Esophagus (tissue), 2 donors: ENCODE results near the gene LATS2. TPM values are rescaled to one million over a fixed set of nuclear protein-coding genes. Genes with fewer than 3 reads are reported as not detected.

Experiments
- H3K27ac ChIP-seq, 2 donors: one replicate each; pipeline ENCODE4 v1.5.1; 2013; ENCODE audit warnings: low read depth in 2 of 2, mild to moderate bottlenecking in 2 of 2, inconsistent platforms in 1 of 2, low read length in 1 of 2, moderate library complexity in 1 of 2
- H3K27me3 ChIP-seq, 2 donors: one replicate each; pipeline ENCODE4 v1.6.1; 2013; ENCODE audit warnings: low read length in 2 of 2, control low read depth in 1 of 2, mild to moderate bottlenecking in 1 of 2; ENCODE audit not compliant: insufficient read depth in 2 of 2, control insufficient read depth in 1 of 2
- H3K36me3 ChIP-seq, 2 donors: one replicate each; pipeline ENCODE4 v1.6.1; 2013; ENCODE audit warnings: low read length in 1 of 2; ENCODE audit not compliant: control insufficient read depth in 2 of 2, insufficient read depth in 2 of 2
- H3K4me1 ChIP-seq, 2 donors: one replicate each; pipeline ENCODE4 v1.6.1; 2013; ENCODE audit warnings: low read length in 1 of 2; ENCODE audit not compliant: control insufficient read depth in 2 of 2, insufficient read depth in 2 of 2
- H3K4me3 ChIP-seq, 2 donors: one replicate each; pipeline ENCODE4 v1.5.1; 2013; ENCODE audit warnings: low read length in 2 of 2, mild to moderate bottlenecking in 2 of 2, low read depth in 1 of 2, moderate library complexity in 1 of 2
- H3K9me3 ChIP-seq, 2 donors: one replicate each; pipeline ENCODE4 v1.6.1; 2013; ENCODE audit warnings: mild to moderate bottlenecking in 2 of 2, low read depth in 1 of 2, low read length in 1 of 2, moderate library complexity in 1 of 2; ENCODE audit not compliant: control insufficient read depth in 2 of 2, insufficient read depth in 1 of 2
- WGBS, 2 donors: extraction: QIAGEN DNeasy Blood & Tissue Kit; methylation state at CpG; one replicate each; pipeline ENCODE4 v1.1.7; 2013; 5-methylcytosine and 5-hydroxymethylcytosine counted together
- polyA plus RNA-seq, 2 donors: library from polyadenylated mRNA; stranded (reverse); fragments of 200-250 nt; gene quantifications; one replicate each; pipeline ENCODE4 v1.2.3, GENCODE V29; 2013
- donor health status: healthy with polysubstance abuse.
- donor health status: Bipolar disorder and iron deficiency.

The LATS2 gene
- polyA plus RNA-seq, 2 donors, result 5.1 to 5.2 TPM

GRCh38 chr13:21022056-21022979, 39.1 kb downstream of the LATS2 start:
- Histone ChIP-seq H3K27me3 (no peaks in the 10 kb centered on the region), H3K4me3 (no peak overlapping the region), H3K4me1 (peaks cover 4 to 6% of the 10 kb centered on the region in 2 donors), H3K36me3 (no peaks in the 10 kb centered on the region), H3K27ac (no peak overlapping the region), H3K9me3 (no peaks in the 10 kb centered on the region)
- 71 to 79% methylated on average over 11 of the region's 11 CpGs for WGBS, 2 donors

GRCh38 chr13:21020581-21020980, 40.8 kb downstream of the LATS2 start:
- WGBS, 2 donors, result 78 to 80% methylated on average over 4 of the region's 4 CpGs
- Histone ChIP-seq H3K36me3 (no peaks in the 10 kb centered on the region), H3K4me1 (peaks cover 4 to 6% of the 10 kb centered on the region in 2 donors), H3K4me3 (no peak overlapping the region), H3K9me3 (no peaks in the 10 kb centered on the region), H3K27ac (peak overlapping the region in 1 of 2 donors; percentile 5), H3K27me3 (no peaks in the 10 kb centered on the region)

GRCh38 chr13:21020176-21020575, 41.2 kb downstream of the LATS2 start:
- WGBS, 2 donors, result 38 to 45% methylated on average over 5 of the region's 5 CpGs
- Histone ChIP-seq H3K4me3 (no peak overlapping the region), H3K27me3 (no peaks in the 10 kb centered on the region), H3K9me3 (no peaks in the 10 kb centered on the region), H3K27ac (no peak overlapping the region), H3K4me1 (peaks cover 4 to 6% of the 10 kb centered on the region in 2 donors), H3K36me3 (no peaks in the 10 kb centered on the region)

GRCh38 chr13:21018220-21018619, 43.2 kb downstream of the LATS2 start:
- Histone ChIP-seq H3K4me1 (peaks cover 6 to 8% of the 10 kb centered on the region in 2 donors), H3K4me3 (no peak overlapping the region), H3K27me3 (no peaks in the 10 kb centered on the region), H3K36me3 (no peaks in the 10 kb centered on the region), H3K9me3 (no peaks in the 10 kb centered on the region), H3K27ac (no peak overlapping the region)
- WGBS, 2 donors, result 90 to 94% methylated on average over 4 of the region's 4 CpGs

GRCh38 chr13:21016487-21016886, 44.9 kb downstream of the LATS2 start:
- Histone ChIP-seq H3K36me3 (no peaks in the 10 kb centered on the region), H3K4me3 (no peak overlapping the region), H3K4me1 (peaks cover 4 to 7% of the 10 kb centered on the region in 2 donors), H3K27ac (no peak overlapping the region), H3K9me3 (no peaks in the 10 kb centered on the region), H3K27me3 (no peaks in the 10 kb centered on the region)
- WGBS, 2 donors, result 77 to 81% methylated on average over 4 of the region's 4 CpGs

- no peak overlapping the region for H3K27ac ChIP-seq
- peaks cover 4 to 7% of the 10 kb centered on the region in 2 donors for H3K4me1 ChIP-seq
Observed at GRCh38 chr13:21015284-21015683, 46.1 kb downstream of the LATS2 start.

GRCh38 chr13:21014502-21015170, 46.8 kb downstream of the LATS2 start:
- Histone ChIP-seq H3K4me1 (peaks cover 4 to 7% of the 10 kb centered on the region in 2 donors), H3K4me3 (no peak overlapping the region), H3K27ac (peak overlapping the region in 1 of 2 donors; percentile 15), H3K36me3 (no peaks in the 10 kb centered on the region), H3K9me3 (no peaks in the 10 kb centered on the region), H3K27me3 (no peaks in the 10 kb centered on the region)
- WGBS, 2 donors, result 55 to 56% methylated on average over 8 of the region's 8 CpGs

More at GRCh38 chr13:21015284-21015683, 46.1 kb downstream of the LATS2 start:
- no peaks in the 10 kb centered on the region for H3K27me3 ChIP-seq
- no peaks in the 10 kb centered on the region for H3K9me3 ChIP-seq
- H3K36me3 ChIP-seq, result no peaks in the 10 kb centered on the region
- 80 to 82% methylated on average over 1 of the region's 1 CpG for WGBS, 2 donors
- no peak overlapping the region for H3K4me3 ChIP-seq

- H3K27me3 ChIP-seq, result no peaks in the 10 kb centered on the region
- H3K36me3 ChIP-seq, result no peaks in the 10 kb centered on the region
- 81 to 84% methylated on average over 6 of the region's 6 CpGs for WGBS, 2 donors
- H3K27ac ChIP-seq, result peak overlapping the region in 1 of 2 donors; percentile 33
- H3K4me3 ChIP-seq, result no peak overlapping the region
- H3K9me3 ChIP-seq, result no peaks in the 10 kb centered on the region
- peaks cover 4 to 7% of the 10 kb centered on the region in 2 donors for H3K4me1 ChIP-seq
Observed at GRCh38 chr13:21014139-21014501, 47.3 kb downstream of the LATS2 start.

- WGBS, 2 donors, result 88 to 89% methylated on average over 4 of the region's 4 CpGs
Observed at GRCh38 chr13:21013682-21014038, 47.7 kb downstream of the LATS2 start.

More at GRCh38 chr13:21013682-21014038, 47.7 kb downstream of the LATS2 start:
- Histone ChIP-seq H3K9me3 (no peaks in the 10 kb centered on the region), H3K27ac (no peak overlapping the region), H3K4me3 (no peak overlapping the region), H3K27me3 (no peaks in the 10 kb centered on the region), H3K4me1 (peaks cover 4 to 7% of the 10 kb centered on the region in 2 donors), H3K36me3 (no peaks in the 10 kb centered on the region)
